ENCODE data around the gene SLC9A4. TPM values are rescaled to one million over a fixed set of nuclear protein-coding genes. Genes with fewer than 3 reads are reported as not detected.

Gene SLC9A4
- total RNA-seq, 1 donor from 2014 or later: 7.9 TPM

- Mint-ChIP-seq H3K4me1 (ENCODE audit: unreplicated experiment) (no peaks in the 10 kb centered on the region), H3K9me3 (no peaks in the 10 kb centered on the region), H3K4me3 (no peak overlapping the region), H3K36me3 (no peaks in the 10 kb centered on the region), H3K27me3 (peaks cover 3% of the 10 kb centered on the region), H3K27ac (no peak overlapping the region)
- TF ChIP-seq CTCF (conservative IDR thresholded peaks at IDR 0.05): no peak
- no peak for DNase-seq (ENCODE audit: extremely low spot score, unreplicated experiment)
Measured at GRCh38 chr2:102509749-102510148, 36.7 kb downstream of the SLC9A4 start.

GRCh38 chr2:102510791-102511575, 38.0 kb downstream of the SLC9A4 start:
- Mint-ChIP-seq H3K27me3 (no peaks in the 10 kb centered on the region), H3K9me3 (no peaks in the 10 kb centered on the region), H3K4me1 (ENCODE audit: unreplicated experiment) (no peaks in the 10 kb centered on the region), H3K36me3 (no peaks in the 10 kb centered on the region), H3K4me3 (no peak overlapping the region), H3K27ac (no peak overlapping the region)
- no peak for DNase-seq (ENCODE audit: extremely low spot score, unreplicated experiment)
- TF ChIP-seq CTCF (conservative IDR thresholded peaks at IDR 0.05): no peak

GRCh38 chr2:102512161-102512560, 39.1 kb downstream of the SLC9A4 start:
- Mint-ChIP-seq H3K4me1 (ENCODE audit: unreplicated experiment) (no peaks in the 10 kb centered on the region), H3K4me3 (no peak overlapping the region), H3K36me3 (no peaks in the 10 kb centered on the region), H3K9me3 (no peaks in the 10 kb centered on the region), H3K27ac (no peak overlapping the region), H3K27me3 (no peaks in the 10 kb centered on the region)
- no peak for DNase-seq (ENCODE audit: extremely low spot score, unreplicated experiment)
- TF ChIP-seq CTCF (conservative IDR thresholded peaks at IDR 0.05): no peak

- no peak overlapping the region for H3K4me3 Mint-ChIP-seq
- no peak for TF ChIP-seq CTCF (conservative IDR thresholded peaks at IDR 0.05)
- H3K36me3 Mint-ChIP-seq: no peaks in the 10 kb centered on the region
- H3K9me3 Mint-ChIP-seq: no peaks in the 10 kb centered on the region
- no peaks in the 10 kb centered on the region for H3K4me1 Mint-ChIP-seq (ENCODE audit: unreplicated experiment)
- H3K27ac Mint-ChIP-seq: no peak overlapping the region
- no peaks in the 10 kb centered on the region for H3K27me3 Mint-ChIP-seq
- no peak for DNase-seq (ENCODE audit: extremely low spot score, unreplicated experiment)
Measured at GRCh38 chr2:102513355-102513939, 40.4 kb downstream of the SLC9A4 start.

- Mint-ChIP-seq H3K36me3 (no peaks in the 10 kb centered on the region), H3K4me3 (no peak overlapping the region), H3K27ac (peak overlapping the region; percentile 9), H3K4me1 (ENCODE audit: unreplicated experiment) (no peaks in the 10 kb centered on the region), H3K9me3 (no peaks in the 10 kb centered on the region), H3K27me3 (no peaks in the 10 kb centered on the region)
- DNase-seq (ENCODE audit: extremely low spot score, unreplicated experiment): no peak
- no peak for TF ChIP-seq CTCF (conservative IDR thresholded peaks at IDR 0.05)
Measured at GRCh38 chr2:102514061-102514785, 41.2 kb downstream of the SLC9A4 start.

Data from type B pancreatic cell (in vitro differentiated cells).